Measurements from ENCODE around the gene SCGB1C2.
"Not testable (repeated sequence)": the region's sequence is repeated elsewhere in the genome, so short reads cannot be mapped to it uniquely, and the experiment has no call there.

The SCGB1C2 gene

GRCh38 chr17:137166-137807 lies at the start of gene SCGB1C2:
Gene SCGB1C2 (plus strand): TSS chr17:137569. CDS start chr17:137591, 22 bp downstream.
- not testable (repeated sequence) for DNase-seq (ENCODE audit: low read depth); H3K4me3 ChIP-seq (ENCODE audit: control insufficient read depth, low read depth, low read length)

DNA sequence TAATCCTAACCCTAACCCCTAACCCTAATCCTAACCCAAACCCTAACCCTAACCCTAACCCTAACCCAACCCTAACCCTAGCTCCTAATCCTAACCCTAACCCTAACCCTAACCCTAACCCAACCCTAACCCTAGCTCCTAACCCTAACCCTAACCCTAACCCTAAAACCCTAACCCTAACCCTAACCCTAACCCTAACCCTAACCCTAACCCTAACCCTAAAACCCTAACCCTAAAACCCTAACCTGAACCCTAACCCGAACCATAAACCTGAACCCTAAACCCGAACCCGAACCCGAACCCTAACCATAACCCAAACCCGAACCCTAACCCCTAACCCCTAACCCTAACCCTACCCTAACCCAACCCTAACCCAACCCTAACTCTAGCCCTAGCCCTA lies 24.3 kb upstream of the SCGB1C2 start:
- H3K4me3 ChIP-seq (ENCODE audit: control insufficient read depth, low read depth, low read length); DNase-seq (ENCODE audit: low read depth): not testable (repeated sequence)

DNA sequence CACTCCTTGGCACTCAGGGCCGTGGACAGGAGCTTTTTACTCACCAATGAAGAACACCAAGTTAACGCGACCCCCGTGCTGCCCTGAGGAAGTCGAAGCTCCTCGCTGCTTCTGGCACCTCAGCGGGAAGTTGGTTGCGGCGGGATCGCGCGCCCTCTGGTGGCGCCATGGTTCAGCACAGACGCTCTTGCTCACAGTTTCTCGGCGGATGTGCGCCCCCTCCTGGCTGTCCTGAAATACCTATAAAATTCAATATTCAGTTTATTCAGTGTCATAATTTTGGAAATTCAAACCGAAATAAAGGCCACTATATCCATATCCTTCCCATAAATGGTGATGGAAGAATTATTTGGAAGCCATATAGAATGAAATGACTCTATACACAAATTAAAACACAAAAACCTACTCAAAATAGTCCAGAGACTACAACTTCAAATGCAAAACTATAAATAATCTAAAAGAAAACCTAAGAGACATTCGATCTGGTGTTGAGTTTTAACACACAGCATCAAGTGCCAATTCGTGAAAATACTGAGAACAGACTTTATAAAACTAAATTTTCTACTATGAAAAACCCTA lies 18.9 kb upstream of the SCGB1C2 start:
- TF ChIP-seq CTCF (IDR thresholded peaks at IDR 0.05; ENCODE audit: control insufficient read depth, insufficient read depth, low read depth, low read length, missing control alignments), result peak; percentile 39
- not testable (repeated sequence) for DNase-seq (ENCODE audit: low read depth); H3K4me3 ChIP-seq (ENCODE audit: control insufficient read depth, low read depth, low read length)

- DNase-seq (ENCODE audit: low read depth); H3K4me3 ChIP-seq (ENCODE audit: control insufficient read depth, low read depth, low read length): not testable (repeated sequence)
Observed at GRCh38 chr17:133932-134331, 3.4 kb upstream of the SCGB1C2 start.

DNA sequence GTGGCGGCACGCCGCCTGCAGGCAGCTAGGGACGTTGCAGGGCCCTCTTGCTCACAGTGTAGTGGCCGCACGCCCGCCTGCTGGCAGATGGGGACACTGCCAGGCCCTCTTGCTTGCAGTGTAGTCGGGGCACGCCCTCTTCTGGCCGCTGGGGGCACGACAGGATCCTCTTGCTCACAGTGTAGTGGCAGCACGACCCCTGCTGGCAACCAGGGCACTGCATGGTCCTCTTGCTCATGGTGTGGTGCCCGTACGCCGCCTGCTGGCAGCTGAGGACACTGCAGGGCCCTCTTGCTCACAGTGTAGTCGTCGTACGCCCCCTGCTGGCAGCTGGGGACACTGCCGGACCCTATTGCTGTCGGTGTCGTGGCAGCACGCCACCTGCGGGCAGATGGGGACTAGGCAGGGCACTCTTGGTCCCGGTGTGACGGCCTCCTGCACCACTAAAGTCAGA lies 3.0 kb upstream of the SCGB1C2 start:
- DNase-seq (ENCODE audit: low read depth); H3K4me3 ChIP-seq (ENCODE audit: control insufficient read depth, low read depth, low read length): not testable (repeated sequence)

- not testable (repeated sequence) for H3K4me3 ChIP-seq (ENCODE audit: control insufficient read depth, low read depth, low read length)
Observed at GRCh38 chr17:135022-135421, 2.3 kb upstream of the SCGB1C2 start.

GRCh38 chr17:135895-136294 lies 1.5 kb upstream of the SCGB1C2 start:
- DNase-seq (ENCODE audit: low read depth); H3K4me3 ChIP-seq (ENCODE audit: control insufficient read depth, low read depth, low read length): not testable (repeated sequence)

More at GRCh38 chr17:135022-135421, 2.3 kb upstream of the SCGB1C2 start:
- not testable (repeated sequence) for DNase-seq (ENCODE audit: low read depth)

DNA sequence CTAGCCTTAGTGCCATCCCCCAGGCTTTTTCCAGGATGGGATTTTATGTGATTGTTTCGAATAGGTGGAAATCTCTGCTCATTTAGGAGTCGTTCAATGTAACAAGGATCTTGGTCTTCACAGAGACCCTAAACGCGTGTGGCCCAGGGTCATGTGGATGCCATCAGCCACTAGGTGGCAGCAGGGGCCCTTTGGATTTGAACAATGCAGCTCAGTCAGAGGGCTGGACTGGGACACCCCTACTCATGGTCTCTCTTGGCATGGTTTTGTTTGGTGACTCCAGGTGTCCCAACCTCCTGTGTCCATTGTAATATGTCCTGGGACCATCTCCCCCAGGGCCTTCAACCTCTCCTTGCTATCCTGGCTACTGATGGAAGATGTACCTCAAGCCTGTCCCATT lies 838 bp upstream of the SCGB1C2 start:
- not testable (repeated sequence) for H3K4me3 ChIP-seq (ENCODE audit: control insufficient read depth, low read depth, low read length); DNase-seq (ENCODE audit: low read depth)
- TF ChIP-seq CTCF (IDR thresholded peaks at IDR 0.05; ENCODE audit: control insufficient read depth, insufficient read depth, low read depth, low read length, missing control alignments), result peak; percentile 33

- not testable (repeated sequence) for H3K4me3 ChIP-seq (ENCODE audit: control insufficient read depth, low read depth, low read length); DNase-seq (ENCODE audit: low read depth)
Observed at GRCh38 chr17:139401-140205, 2.2 kb downstream of the SCGB1C2 start.

DNA sequence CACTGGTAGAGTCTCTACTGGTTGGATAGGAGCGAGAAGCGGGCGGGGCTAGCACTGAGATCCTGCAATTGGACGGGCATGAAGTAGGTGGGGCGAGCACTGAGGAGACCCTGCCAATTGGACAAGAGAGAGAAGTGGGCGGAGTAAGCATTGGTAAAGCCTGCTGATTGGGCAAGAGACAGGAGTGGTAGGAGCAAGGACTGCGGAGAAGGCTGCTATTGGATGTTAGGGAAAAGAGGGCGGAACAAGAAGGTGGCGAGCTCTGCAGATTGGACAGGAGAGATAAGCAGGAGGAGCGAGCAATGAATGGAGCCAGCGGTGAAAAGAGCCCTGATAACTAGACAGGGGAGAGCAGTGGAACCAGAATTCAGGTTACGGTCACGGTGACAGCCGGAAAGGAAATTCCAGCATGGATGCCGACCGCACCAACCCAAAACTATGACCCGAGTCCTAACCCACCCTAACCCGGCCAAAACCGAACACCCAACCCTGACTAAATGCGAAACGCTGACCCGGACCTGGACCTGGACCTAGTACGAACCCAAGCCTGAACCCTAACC lies 4.8 kb downstream of the SCGB1C2 start:
- no peak for TF ChIP-seq CTCF (IDR thresholded peaks at IDR 0.05; ENCODE audit: control insufficient read depth, insufficient read depth, low read depth, low read length, missing control alignments)
- no peak overlapping the region for H3K4me3 ChIP-seq (ENCODE audit: control insufficient read depth, low read depth, low read length)
- DNase-seq (ENCODE audit: low read depth), result no peak

Data from AG09309 (cell line).